HL-60 (cell line): Measurements from ENCODE around the gene LAMA2.

Experiments used
- DNase-seq, 2 experiments: peaks; one replicate each; pipeline ENCODE4 v3.0.0-alpha.2; 2010 to 2020; ENCODE audit warnings: low read depth in 1 of 2, low spot score in 1 of 2
- H3K27ac ChIP-seq: fragments of 250-450 bp; sonication (Bioruptor Pico); replicated peaks from 2 replicates; pipeline ENCODE4 v1.5.1; 2020; ENCODE audit warnings: mild to moderate bottlenecking, moderate library complexity
- H3K27me3 ChIP-seq: fragments of 250-450 bp; sonication (Bioruptor Pico); 2 replicates; pipeline ENCODE4 v1.5.1; 2021; ENCODE audit warnings: mild to moderate bottlenecking, moderate library complexity; ENCODE audit not compliant: insufficient read depth, poor library complexity, severe bottlenecking
- H3K4me3 ChIP-seq: replicated peaks from 2 replicates; pipeline ENCODE4 v1.5.1; 2011; ENCODE audit warnings: mild to moderate bottlenecking, control low read depth, low read length; ENCODE audit not compliant: insufficient read depth
- CTCF ChIP-seq: IDR thresholded peaks from one replicate; pipeline ENCODE4 v1.5.1; 2011; ENCODE audit warnings: low read length, control low read depth, inconsistent platforms; ENCODE audit not compliant: insufficient read depth
- GABPA ChIP-seq: IDR thresholded peaks from 2 replicates; pipeline ENCODE4 v1.6.1; 2012; ENCODE audit warnings: low read depth
- POLR2AphosphoS5 ChIP-seq: IDR thresholded peaks from 2 replicates; pipeline ENCODE4 v1.6.1; 2012; ENCODE audit warnings: low read depth
- REST ChIP-seq: IDR thresholded peaks from 2 replicates; pipeline ENCODE4 v1.6.1; 2012; ENCODE audit warnings: low read depth; ENCODE audit not compliant: insufficient replicate concordance
- SPI1 ChIP-seq: IDR thresholded peaks from 2 replicates; pipeline ENCODE4 v1.6.1; 2012; ENCODE audit warnings: low read depth, mild to moderate bottlenecking, borderline replicate concordance

LAMA2 gene

GRCh38 chr6:129111853-129112252 lies 228.9 kb downstream of the LAMA2 start:
- no peaks in the 10 kb centered on the region for H3K27me3 ChIP-seq
- H3K27ac ChIP-seq: no peak overlapping the region
- no peak overlapping the region for H3K4me3 ChIP-seq
- no peak for DNase-seq
- TF ChIP-seq GABPA (no peak), REST (no peak), CTCF (no peak)

- no peaks in the 10 kb centered on the region for H3K27me3 ChIP-seq
- H3K4me3 ChIP-seq: no peak overlapping the region
- H3K27ac ChIP-seq: no peak overlapping the region
- DNase-seq: no peak
- TF ChIP-seq POLR2AphosphoS5 (no peak), SPI1 (no peak), GABPA (no peak), REST (no peak), CTCF (no peak)
Measured at GRCh38 chr6:129112591-129112990, 229.7 kb downstream of the LAMA2 start.

GRCh38 chr6:129113637-129114036 lies 230.7 kb downstream of the LAMA2 start:
- Histone ChIP-seq H3K4me3 (no peak overlapping the region), H3K27ac (no peak overlapping the region), H3K27me3 (no peaks in the 10 kb centered on the region)
- no peak for TF ChIP-seq REST
- no peak for TF ChIP-seq GABPA
- no peak for TF ChIP-seq SPI1
- TF ChIP-seq CTCF: no peak
- no peak for TF ChIP-seq POLR2AphosphoS5
- DNase-seq: no peak
